NCI-H128 (cell line): ENCODE data around the gene P3H1.

Experiments used
- DNase-seq: peaks from one replicate; lab custom pipeline; 2025; ENCODE audit not compliant: unreplicated experiment; lab: John Stamatoyannopoulos, UW

P3H1 gene

DNA sequence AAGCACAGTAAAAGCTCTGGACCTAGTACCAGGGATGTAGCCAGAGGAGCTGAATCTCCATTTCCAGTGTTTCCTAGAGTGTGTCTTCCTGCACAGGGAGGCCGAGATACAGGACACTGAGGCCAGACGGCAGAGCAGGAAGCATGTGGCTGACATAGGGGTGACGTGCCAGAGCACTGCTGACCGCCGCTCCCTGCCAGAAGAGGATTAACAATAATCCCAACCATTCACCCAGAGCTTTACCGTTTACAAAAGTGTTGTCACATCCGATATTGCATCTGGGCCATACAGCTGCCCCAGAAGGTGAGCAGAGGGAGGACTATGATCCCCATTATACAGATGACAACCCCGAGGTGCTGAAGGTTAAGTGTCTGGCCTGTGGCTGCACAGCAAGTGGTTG is 21.0 kb downstream of the P3H1 start:
- DNase-seq: no peak

- no peak for DNase-seq
Observed at GRCh38 chr1:42744148-42744413, 22.7 kb downstream of the P3H1 start.

DNA sequence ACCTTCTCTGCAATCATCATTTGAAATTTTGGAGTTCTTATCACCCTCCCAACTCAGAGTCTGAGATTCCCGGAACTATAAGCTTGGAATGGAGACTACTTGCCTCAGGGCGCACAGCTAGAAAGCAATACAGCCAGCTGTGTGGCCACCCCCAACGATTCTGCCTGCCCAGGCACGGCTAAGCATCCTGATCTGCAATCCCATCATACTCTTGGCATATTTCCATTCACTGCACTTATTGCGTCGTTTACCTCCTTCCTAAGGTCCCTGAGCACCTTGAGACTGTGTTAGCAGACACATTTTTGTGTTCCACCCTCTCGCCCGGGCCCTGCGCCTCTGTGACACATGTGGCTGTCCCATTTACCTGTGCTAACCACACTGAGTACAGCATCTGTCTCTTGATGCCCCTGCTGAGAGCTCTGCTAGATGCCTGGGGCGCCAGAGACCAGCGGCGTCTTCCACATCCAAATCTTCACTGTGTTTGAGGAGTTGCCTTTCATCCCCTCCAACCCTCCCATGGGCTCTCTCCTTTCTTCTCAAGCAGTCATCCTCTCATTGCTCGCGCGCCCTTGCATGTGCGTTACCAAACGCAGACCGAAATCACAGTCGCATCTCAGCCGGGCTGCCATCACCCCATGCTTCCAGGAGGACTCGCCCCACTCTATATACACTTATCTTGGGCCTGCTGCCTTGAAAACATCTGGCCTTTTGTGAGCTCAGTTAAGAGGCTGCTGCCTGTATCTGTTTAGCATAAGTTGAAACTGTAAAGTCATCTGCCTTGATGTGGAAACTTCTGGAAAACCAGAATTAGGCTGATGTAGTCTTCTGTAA is 23.3 kb downstream of the P3H1 start:
- no peak for DNase-seq

- DNase-seq: no peak
Observed at GRCh38 chr1:42742617-42743316, 24.1 kb downstream of the P3H1 start.

DNA sequence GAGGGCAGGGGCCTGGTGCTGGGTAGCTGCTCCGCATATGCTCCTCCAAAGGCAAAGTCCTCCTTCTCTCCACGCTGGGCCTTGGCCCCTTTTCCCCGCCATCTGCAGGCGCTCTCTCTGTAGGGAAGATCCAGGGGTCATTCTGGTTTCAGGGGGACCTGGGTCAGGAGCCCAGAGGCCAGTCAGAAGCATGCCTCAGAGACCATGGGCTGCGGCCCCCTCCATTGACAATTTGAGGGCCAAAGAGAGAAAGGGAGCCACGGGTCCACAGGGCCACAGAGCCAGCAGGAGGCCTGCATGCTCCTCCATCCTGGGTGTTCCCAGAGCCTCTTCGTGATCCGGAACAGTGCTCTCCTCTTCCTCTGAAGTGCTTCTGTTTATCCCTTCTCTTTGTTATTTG is 24.7 kb downstream of the P3H1 start:
- no peak for DNase-seq

- no peak for DNase-seq
Observed at GRCh38 chr1:42741706-42742105, 25.1 kb downstream of the P3H1 start.

- DNase-seq: no peak
Observed at GRCh38 chr1:42740851-42741580, 25.8 kb downstream of the P3H1 start.

DNA sequence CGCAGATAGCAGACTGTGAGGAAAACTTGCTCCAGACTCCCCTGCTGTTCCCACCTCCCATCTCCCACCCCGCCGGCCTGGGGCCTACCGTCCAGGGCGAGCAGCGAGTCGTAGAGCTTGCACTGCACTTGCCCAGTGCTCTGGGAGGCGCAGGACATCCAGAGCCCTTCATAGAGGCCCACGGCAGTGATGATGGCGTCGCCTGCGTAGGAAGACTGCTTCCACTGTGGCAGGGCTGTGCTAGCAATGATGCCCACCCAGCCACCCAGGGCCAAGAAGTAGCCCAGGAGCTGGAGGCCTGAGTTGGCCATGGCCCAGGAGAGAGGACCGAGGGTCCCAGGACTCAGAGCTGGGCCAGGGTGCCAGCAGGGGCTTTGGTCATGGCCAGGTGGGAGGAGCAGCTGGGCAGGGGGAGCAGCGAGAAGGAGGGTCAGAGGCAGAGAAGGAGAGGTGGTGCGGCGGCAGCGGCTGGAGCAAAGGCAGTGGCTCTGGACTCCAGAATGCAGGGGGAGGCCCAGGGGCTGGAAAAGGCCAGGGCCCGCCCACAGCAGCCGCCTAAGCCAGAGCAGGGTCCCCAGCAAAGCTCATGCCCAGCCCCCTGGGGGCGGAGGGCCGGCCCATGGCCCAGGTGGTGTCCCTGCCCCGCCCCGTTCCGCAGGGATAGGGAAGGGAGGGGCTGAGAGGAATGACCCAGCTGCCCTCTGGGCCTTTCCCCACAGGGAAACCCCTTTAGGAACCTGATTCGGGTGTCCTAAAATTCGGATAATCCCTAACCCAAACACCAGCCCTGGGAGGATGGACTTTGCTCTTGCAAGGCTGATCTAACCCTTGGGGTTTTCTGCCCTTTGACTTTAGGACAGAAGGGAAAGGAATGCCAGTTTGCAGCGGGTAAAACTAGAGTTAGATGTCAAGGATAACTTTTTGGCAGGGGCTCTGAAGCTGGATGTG is 26.8 kb downstream of the P3H1 start, which contains the start of gene CLDN19:
TSS of gene CLDN19 (minus strand) at position 484 of the 948 bp plus-strand sequence. CDS start at position 311, 173 bp downstream.
- DNase-seq: no peak

GRCh38 chr1:42738678-42739226 is 28.1 kb downstream of the P3H1 start:
- no peak for DNase-seq

GRCh38 chr1:42737986-42738677 is 28.7 kb downstream of the P3H1 start:
- no peak for DNase-seq

- no peak for DNase-seq
Observed at GRCh38 chr1:42737257-42737656, 29.6 kb downstream of the P3H1 start.

DNA sequence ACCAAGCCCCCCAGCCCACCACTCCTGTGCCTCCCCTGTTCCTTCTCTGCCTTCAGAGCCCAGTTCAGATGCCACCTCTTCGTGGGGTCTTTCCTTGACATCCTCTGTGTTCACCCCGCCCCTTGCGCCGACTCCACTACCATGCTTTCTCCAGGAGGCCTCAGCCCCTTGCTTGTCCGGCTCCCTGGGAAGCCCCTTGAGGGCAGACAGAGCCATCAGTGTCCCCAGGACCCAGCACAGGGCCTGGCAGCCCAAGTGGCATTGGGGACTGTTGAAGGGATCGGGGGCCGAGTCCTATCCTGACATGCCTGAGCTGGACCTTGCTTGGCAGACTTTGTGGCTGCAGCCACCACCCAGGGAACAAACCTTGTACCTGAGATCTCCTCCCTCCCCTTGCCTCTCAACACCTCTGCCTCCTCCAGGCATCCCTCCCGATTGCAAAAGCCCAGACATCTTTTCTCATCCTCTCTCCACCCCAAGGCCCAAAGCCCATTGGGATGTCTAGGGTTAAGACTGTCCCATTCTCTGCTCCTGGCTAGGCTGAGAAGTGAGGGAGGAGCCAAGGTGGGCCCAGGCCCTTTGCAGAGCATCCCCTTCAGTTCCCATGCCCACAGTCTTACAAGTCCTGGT is 30.1 kb downstream of the P3H1 start:
- DNase-seq: no peak

GRCh38 chr1:42736152-42736551 is 30.7 kb downstream of the P3H1 start:
- DNase-seq: no peak

- DNase-seq: no peak
Observed at GRCh38 chr1:42735477-42736105, 31.2 kb downstream of the P3H1 start.

GRCh38 chr1:42735056-42735455 is 31.8 kb downstream of the P3H1 start:
- DNase-seq: no peak

DNA sequence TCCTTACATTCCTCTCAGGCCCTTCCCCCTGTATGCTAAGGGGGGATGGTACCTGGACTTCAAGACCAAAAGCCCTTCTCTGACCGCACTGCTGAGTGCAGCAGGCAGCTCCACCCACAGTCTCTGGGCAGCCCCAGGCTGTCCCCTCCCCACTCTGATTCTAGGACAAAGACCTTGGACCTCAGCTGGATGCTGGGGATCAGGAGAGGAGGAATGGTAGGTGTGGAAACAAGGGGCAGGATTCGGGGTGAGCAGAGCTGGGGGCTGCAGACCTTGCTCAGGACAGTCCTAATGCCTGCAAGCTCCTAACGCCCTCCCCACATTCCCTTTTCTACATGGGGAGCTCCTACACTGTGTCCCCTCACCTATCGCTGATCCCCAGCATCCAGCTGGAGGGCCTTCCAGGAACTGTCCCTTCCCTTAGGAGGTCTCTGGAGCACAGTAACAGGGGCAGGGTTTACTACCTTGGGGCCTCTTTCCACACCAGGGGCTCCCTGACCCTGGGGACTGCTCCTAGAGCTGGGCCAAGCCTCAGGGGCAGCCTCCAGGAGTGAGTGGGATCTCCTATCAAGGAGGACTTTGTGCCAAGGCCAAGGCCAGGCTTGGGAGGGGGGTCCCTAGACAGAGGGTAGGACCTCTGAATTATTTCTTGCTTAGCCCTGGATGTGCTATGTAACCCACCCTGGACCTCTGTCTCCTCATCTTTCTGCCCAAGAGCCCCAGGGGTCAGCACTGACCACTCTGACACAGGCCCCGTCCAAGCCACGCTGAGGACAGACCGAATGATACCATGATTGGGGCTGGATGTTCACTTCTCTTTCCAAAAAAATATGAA is 32.4 kb downstream of the P3H1 start:
- DNase-seq: no peak

GRCh38 chr1:42733415-42734200 is 33.2 kb downstream of the P3H1 start:
- no peak for DNase-seq
